Measurements from ENCODE around the gene SBF2.
"Not testable (repeated sequence)": the region's sequence is repeated elsewhere in the genome, so short reads cannot be mapped to it uniquely, and the experiment has no call there.

The SBF2 gene

DNA sequence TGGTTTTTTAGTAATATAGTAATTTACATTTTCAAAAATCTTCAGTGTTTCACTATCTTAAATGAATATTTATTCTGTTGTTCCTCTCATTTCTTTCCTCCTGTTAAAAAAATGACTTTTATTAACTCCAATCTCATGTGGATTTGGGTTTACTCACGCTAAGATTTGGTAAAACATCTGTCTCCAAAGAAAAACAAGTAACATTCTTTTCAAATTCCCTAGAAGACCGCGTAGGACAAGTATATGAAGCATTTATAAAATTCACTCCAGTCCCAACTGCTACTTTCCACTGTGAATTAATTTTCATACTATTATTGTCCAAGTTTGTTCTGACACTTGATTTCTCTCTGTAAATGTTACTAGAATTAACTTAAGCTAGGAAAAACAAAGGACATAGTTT, 26.2 kb downstream of the SBF2 start:
- in situ Hi-C loops (cut with HindIII; ENCODE audit: low sequenced_read_pairs), result no loop called here

DNA sequence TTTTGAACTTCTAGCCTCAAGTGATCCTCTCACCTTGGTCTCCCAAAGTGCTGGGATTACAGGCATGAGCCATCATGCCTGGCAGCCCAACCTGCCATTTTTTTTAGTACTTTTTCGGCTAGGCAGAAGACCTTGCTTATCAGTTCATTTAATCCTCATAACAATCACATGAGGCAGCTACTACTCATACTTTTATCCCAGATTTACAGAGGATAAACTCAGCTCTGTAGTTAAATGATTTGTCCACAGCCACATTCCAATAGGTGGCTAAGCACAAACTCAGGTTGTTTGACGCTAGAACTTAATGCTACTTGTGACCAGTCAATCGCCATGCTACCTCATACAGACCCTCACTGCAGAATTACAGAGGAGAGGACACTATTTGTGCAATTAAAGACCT, 28.1 kb downstream of the SBF2 start:
- TF ChIP-seq, protein P1, sequence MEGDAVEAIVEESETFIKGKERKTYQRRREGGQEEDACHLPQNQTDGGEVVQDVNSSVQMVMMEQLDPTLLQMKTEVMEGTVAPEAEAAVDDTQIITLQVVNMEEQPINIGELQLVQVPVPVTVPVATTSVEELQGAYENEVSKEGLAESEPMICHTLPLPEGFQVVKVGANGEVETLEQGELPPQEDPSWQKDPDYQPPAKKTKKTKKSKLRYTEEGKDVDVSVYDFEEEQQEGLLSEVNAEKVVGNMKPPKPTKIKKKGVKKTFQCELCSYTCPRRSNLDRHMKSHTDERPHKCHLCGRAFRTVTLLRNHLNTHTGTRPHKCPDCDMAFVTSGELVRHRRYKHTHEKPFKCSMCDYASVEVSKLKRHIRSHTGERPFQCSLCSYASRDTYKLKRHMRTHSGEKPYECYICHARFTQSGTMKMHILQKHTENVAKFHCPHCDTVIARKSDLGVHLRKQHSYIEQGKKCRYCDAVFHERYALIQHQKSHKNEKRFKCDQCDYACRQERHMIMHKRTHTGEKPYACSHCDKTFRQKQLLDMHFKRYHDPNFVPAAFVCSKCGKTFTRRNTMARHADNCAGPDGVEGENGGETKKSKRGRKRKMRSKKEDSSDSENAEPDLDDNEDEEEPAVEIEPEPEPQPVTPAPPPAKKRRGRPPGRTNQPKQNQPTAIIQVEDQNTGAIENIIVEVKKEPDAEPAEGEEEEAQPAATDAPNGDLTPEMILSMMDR (IDR thresholded peaks at IDR 0.05; ENCODE audit: low read depth, low read length), result no peak
- no peak overlapping the region for H3K4me3 ChIP-seq (ENCODE audit: low read depth, low read length)
- in situ Hi-C loops (cut with HindIII; ENCODE audit: low sequenced_read_pairs), result no loop called here
- no peak for DNase-seq (ENCODE audit: low read depth, low spot score)

More for the DNA sequence above, 26.2 kb downstream of the SBF2 start:
- no peak for DNase-seq (ENCODE audit: low read depth, low spot score)
- H3K4me3 ChIP-seq (ENCODE audit: low read depth, low read length), result no peak overlapping the region
- TF ChIP-seq, protein P1 (IDR thresholded peaks at IDR 0.05; ENCODE audit: low read depth, low read length), result no peak

DNA sequence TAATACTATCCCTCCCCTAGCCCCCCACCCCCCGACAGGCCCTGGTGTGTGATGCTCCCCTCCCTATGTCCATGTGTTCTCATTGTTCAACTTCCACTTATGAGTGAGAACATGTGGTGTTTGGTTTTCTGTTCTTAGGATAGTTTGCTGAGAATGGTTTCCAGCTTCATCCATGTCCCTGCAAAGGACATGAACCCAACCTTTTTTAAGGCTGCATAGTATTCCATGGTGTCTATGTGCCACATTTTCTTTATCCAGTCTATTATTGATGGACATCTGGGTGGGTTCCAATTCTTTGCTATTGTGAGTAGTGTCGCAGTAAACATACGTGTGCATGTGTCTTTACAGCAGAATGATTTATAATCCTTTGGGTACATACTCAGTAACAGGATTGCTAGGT, 29.3 kb downstream of the SBF2 start:
- in situ Hi-C loops (cut with HindIII; ENCODE audit: low sequenced_read_pairs); H3K4me3 ChIP-seq (ENCODE audit: low read depth, low read length); DNase-seq (ENCODE audit: low read depth, low spot score): not testable (repeated sequence)

DNA sequence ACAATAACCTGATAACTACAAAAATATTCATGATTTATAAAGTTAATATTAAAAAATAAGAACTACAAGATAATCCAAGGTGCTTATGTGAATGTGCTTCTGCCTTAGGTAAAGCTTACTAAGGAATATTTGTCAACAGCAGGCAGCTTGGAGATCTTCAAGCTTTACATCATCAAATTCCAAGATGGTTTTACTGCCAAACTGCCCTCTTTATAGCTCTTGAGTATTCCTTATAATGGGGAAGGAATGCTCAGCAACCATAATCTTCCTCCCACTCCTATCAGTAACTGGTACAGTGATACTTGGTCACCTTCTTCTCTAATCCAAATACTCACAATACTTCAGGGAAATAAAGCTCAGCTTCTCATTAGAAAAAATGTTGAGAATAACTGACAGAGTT, 30.1 kb downstream of the SBF2 start:
- in situ Hi-C loops (cut with HindIII; ENCODE audit: low sequenced_read_pairs), result no loop called here
- TF ChIP-seq, protein P1 (IDR thresholded peaks at IDR 0.05; ENCODE audit: low read depth, low read length), result no peak
- peak; percentile 47 for DNase-seq (ENCODE audit: low read depth, low spot score)
- H3K4me3 ChIP-seq (ENCODE audit: low read depth, low read length), result no peak overlapping the region

DNA sequence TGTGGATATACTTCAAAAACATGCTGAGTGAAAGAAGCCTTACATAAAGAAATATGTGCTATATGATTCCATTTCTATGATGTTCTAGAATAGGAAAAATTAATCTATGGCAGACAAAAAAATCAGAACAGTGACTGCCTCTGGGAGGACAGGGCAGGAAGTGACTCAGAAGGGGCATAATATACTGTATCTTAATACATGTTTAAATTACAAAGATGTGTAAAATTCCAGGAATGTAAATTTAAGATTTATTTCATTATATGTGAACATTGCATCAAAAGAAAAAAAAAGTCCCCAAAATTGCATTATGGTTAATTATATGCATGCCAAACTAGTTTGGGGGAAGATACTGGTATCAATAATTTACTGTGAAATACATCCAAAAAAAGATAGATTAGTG, 32.2 kb downstream of the SBF2 start:
- in situ Hi-C loops (cut with HindIII; ENCODE audit: low sequenced_read_pairs), result no loop called here
- DNase-seq (ENCODE audit: low read depth, low spot score), result no peak
- H3K4me3 ChIP-seq (ENCODE audit: low read depth, low read length), result no peak overlapping the region
- TF ChIP-seq, protein P1 (IDR thresholded peaks at IDR 0.05; ENCODE audit: low read depth, low read length), result no peak

GRCh38 chr11:10257478-10257877, 36.5 kb downstream of the SBF2 start:
- in situ Hi-C loops (cut with HindIII; ENCODE audit: low sequenced_read_pairs), result no loop called here
- no peak overlapping the region for H3K4me3 ChIP-seq (ENCODE audit: low read depth, low read length)
- TF ChIP-seq, protein P1 (IDR thresholded peaks at IDR 0.05; ENCODE audit: low read depth, low read length), result no peak
- no peak for DNase-seq (ENCODE audit: low read depth, low spot score)

DNA sequence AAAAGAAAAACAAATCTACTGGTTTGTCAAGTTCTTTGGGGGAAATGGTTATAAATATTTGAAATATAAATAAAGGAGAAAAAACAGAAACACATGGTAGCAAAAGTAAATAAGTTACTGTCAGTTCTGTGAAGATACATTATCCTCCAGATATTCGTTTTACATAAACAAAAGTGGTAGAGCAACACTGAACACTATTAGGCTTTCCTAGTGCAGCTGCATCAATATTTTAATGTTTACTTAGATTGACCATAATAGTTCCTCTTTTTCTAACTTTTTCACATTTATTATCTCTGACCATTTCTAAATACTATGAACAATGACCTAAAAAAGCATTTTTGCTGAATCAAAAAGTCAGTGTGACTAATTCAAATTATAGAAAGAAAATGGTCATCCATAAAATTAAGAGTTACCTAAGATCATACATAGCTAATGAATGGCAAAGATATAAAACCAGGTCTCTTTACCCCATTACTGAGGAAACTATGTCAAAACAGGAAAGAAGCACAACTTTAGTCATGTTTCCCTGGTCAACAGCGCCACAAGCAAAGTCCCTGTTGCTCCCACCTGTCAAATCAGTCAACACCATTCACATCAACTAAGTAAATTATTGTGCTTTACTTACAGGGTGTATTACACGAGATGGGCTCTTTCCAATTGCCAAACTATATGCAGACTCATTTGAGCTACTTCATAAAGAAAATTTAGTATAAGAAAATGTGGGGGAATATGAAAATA, 38.5 kb downstream of the SBF2 start:
- DNase-seq (ENCODE audit: low read depth, low spot score), result no peak
- TF ChIP-seq, protein P1 (IDR thresholded peaks at IDR 0.05; ENCODE audit: low read depth, low read length), result no peak
- in situ Hi-C loops (cut with HindIII; ENCODE audit: low sequenced_read_pairs), result no loop called here
- no peak overlapping the region for H3K4me3 ChIP-seq (ENCODE audit: low read depth, low read length)

GRCh38 chr11:10249448-10250131, 44.4 kb downstream of the SBF2 start:
- H3K4me3 ChIP-seq (ENCODE audit: low read depth, low read length); in situ Hi-C loops (cut with HindIII; ENCODE audit: low sequenced_read_pairs); DNase-seq (ENCODE audit: low read depth, low spot score): not testable (repeated sequence)

Data from astrocyte of the spinal cord (primary cell).